Peyer's patch (tissue), 4 donors: Measurements from ENCODE around the gene RNF157.

Experiments used
- CTCF ChIP-seq, 6 experiments: fragments of 450-650 bp in 4 of 6; fragments of 200-600 bp in 2 of 6; sonication (generic) in 1 of 6; IDR thresholded peaks; one replicate each; pipeline ENCODE4 v1.5.1; 2017 to 2019; ENCODE audit warnings: antibody characterized with exemption in 6 of 6, mild to moderate bottlenecking in 3 of 6, moderate library complexity in 1 of 6
- POLR2A ChIP-seq, 2 donors: fragments of 450-650 bp; IDR thresholded peaks; one replicate each; pipeline ENCODE4 v1.5.1; 2017; ENCODE audit warnings: antibody characterized with exemption in 2 of 2, mild to moderate bottlenecking in 2 of 2, moderate library complexity in 2 of 2

DNA sequence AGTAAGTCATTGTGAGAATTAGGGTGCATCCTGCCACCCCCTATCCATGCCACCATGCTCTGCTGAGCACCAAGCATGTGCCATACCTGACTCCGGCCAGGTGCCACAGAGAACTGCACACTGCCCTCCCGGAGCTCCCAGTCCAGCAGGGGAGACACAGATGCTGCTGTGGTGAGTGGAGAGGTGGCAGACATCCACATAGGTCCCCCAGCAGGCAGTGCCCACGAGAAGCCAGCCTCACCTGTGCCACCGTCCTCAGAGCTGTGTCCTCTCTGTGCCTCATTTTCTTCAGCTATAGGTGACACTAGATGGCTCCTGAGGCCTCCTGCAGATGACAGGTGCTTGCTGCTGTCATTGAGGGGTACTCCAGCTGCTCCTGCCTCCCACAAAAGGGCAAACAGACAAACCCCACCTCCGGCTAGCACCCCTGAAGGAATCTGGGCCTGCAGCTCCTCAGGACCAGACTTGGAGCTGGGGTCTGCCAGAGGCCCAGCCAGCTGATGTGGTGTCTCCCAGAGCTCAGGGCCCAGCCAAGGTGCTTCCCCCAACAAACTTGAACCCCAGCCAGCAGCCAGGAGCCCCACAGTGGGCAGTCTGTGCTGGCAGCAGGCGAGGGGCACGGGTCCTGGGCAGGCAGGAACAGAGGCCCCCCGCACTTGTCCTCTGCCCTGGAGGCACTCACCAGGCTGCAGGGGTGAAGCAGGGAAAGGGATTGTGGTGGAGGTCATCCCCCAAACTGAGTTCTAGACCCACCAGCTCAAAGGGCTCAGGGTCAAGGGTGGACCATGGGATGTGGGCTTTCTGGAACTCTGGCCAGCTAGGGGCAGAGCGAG is 116.3 kb downstream of the RNF157 start:
- no peak for TF ChIP-seq CTCF (IDR thresholded peaks at IDR 0.05)
- no peak for TF ChIP-seq POLR2A (IDR thresholded peaks at IDR 0.05)
